Right renal pelvis (tissue), 4 donors: ENCODE results near the gene SSNA1. TPM values are rescaled to one million over a fixed set of nuclear protein-coding genes. Genes with fewer than 3 reads are reported as not detected.

Experiments used
- DNase-seq, 4 donors: peaks; one replicate each; pipeline ENCODE4 v3.0.0-alpha.2; 2013; ENCODE audit warnings: low read depth in 4 of 4, low spot score in 3 of 4, missing footprints in 1 of 4
- polyA plus RNA-seq, 4 donors: library from polyadenylated mRNA; unstranded; fragments of 120-200 nt; gene quantifications; one replicate each; pipeline ENCODE4 v1.2.1, GENCODE V29; 2013; ENCODE audit not compliant: insufficient read length in 4 of 4

SSNA1 gene
- polyA plus RNA-seq, 4 donors: 42.7 to 70.4 (median 47.7) TPM

DNA sequence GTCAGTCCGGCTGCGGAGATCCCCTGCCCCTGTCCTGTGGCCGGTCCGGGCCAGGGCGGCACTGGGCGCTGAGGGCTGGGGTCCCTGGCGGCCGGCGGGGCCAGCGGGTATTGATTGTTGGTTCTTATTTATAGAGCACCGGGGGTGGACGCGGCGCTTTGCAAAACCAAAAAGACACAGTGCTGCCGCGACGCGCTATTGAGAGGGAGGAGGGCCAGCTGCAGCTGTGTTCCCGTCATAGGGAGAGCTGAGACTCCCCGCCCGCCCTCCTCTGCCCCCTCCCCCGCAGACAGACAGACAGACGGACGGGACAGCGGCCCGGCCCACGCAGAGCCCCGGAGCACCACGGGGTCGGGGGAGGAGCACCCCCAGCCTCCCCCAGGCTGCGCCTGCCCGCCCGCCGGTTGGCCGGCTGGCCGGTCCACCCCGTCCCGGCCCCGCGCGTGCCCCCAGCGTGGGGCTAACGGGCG is 21.2 kb upstream of the SSNA1 start:
- DNase-seq: no peak

GRCh38 chr9:137167747-137168572 is 20.5 kb upstream of the SSNA1 start:
- DNase-seq: no peak

DNA sequence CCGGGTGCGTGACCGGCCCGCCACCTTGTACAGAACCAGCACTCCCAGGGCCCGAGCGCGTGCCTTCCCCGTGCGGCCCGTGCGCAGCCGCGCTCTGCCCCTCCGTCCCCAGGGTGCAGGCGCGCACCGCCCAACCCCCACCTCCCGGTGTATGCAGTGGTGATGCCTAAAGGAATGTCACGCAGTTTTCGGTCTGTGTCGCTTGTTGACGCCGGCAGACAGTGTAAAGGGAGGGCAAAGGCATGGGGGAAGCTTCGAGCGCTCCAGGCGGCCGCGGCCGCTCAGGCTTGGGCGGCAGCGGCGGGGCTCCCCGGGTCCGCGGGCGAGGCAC is 19.9 kb upstream of the SSNA1 start:
- no peak for DNase-seq

DNA sequence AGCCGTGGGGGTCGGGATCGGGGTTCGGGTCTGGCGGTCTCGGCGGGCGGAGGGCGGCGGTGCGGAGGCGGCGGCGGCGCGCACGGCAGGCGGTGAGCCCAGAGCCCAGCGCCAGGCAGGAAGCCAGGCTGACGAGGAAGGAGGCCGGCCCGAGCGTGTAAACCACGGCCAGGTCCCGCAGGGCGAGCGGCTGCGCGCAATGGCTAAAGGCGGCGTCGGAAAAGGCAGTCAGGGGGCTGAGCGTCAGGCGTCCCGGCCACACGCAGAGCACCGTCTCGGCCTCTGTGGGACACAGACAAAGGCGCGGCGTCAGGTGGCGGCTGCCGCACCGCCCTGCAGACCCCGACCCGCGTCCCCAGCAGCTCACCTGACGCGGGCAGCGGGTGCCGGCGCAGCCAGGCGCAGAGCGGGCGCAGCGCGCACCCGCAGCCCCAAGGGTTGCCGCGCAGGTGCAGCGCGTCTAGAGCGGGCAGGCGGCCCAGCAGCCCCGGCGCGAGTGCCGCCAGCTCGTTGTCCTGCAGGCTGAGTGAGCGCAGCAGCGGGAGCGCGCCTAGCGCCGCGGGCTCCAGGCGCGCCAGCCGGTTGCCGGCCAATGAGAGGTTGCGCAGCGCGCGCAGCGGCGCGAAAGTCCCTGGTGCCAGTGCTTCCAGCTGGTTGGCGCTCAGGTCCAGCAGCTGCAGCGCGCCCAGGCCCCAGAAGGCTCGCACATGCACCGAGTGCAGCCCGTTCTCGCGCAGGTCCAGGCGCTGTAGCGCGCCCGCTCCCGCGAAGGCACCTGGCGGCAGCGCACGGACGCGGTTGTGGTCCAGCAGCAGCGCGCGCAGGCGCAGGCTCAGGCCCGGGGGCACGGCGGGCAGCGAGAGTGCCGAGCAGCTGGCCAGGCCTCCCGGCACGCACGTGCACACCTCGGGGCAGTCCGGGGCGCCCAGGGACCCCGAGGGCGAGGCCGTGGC is 19.3 kb upstream of the SSNA1 start:
- peak in 2 of 4 donors; percentile 16 to 49 for DNase-seq

DNA sequence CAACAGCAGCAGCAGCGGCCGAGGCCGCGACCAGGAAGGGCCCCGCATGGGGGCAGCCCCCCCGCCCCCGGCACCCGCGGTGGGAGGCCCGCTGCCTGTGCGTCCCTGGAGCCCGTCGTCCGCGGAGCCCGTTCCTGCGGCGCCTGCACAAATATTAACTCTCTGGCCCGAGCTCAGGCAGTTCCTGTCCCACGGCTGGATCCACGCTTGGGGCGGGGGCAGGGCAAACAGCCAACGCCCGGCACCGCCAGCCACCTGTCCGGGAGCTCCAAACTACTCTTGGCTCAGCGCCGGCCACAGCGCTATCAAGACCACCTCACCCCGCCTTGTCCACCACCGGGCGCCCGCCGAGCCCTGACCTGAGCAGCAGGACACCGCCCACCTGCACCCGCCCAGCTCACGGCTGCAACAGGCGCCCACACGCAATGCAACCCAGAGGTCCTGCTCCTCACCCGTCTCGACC is 18.5 kb upstream of the SSNA1 start, which contains the start of gene LRRC26:
LRRC26 (minus strand) TSS at position 156 of the 463 bp plus-strand sequence; CDS start at position 48, 108 bp downstream.
- no peak for DNase-seq

DNA sequence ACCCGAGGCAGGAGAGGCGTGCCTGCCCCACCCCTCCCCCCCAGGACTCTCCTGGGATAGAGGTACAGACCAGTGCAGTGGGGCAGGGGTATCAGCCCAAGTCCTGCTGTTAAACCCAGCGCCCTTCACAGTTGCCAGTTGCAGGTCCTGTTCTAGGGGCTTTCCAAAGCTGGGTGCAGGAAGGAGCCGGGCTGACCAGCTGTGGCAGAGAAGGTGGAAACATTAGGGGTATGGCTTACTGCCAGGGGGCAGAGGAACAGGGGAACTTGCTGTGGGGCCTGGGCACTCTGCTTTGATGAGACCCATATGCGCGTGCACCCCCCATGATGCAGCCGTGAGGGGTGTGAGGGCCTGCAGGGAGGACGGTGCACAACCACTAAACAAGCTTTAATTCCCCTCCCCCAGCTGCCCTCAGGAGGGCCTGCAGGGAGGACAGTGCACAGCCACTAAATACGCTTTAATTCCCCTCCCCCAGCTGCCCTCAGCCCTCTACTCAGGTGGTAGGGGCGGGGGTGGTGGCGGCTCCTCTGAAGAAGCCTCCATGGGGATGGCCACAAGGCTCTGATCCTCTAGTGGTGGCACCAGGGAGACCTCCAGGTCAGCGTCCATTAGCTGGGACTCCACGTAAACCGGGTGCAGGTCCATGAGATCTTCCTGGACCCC is 17.9 kb upstream of the SSNA1 start:
- DNase-seq: no peak

DNA sequence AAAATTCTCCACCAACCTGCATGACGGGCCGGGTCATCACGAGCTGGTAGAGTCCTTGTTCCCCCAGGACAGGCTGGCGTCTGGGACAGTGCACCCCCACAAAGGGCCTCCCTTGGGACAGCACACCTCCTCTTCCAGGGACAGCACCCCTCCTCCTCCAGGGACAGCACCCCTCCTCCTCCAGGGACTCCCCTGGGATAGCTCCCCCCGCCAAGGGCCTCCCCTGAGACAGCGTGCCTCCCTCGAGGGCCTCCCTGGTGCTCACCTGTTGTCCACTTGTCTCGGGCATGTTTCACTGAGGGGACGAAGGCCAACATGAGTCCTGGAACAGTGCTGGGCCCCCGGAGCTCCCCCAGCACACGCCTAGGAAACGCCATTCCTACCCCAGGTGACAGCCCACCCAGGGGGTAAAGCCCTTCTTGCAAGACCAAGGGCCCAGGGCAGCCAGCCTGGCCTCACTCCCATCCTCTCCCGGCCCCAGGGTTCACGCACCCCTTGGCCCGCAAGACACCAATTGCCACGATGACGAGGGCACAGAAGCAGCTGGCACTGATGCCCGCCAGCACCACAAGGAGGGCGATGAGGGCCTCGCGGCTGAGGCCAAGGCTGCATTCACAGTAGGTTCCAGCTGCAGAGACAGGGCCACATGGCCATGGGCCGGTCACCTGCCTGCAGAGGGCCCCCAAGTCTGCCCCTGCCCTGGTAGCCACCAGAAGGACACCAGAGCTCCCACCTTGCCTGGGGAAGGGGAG is 17.2 kb upstream of the SSNA1 start:
- DNase-seq: no peak

DNA sequence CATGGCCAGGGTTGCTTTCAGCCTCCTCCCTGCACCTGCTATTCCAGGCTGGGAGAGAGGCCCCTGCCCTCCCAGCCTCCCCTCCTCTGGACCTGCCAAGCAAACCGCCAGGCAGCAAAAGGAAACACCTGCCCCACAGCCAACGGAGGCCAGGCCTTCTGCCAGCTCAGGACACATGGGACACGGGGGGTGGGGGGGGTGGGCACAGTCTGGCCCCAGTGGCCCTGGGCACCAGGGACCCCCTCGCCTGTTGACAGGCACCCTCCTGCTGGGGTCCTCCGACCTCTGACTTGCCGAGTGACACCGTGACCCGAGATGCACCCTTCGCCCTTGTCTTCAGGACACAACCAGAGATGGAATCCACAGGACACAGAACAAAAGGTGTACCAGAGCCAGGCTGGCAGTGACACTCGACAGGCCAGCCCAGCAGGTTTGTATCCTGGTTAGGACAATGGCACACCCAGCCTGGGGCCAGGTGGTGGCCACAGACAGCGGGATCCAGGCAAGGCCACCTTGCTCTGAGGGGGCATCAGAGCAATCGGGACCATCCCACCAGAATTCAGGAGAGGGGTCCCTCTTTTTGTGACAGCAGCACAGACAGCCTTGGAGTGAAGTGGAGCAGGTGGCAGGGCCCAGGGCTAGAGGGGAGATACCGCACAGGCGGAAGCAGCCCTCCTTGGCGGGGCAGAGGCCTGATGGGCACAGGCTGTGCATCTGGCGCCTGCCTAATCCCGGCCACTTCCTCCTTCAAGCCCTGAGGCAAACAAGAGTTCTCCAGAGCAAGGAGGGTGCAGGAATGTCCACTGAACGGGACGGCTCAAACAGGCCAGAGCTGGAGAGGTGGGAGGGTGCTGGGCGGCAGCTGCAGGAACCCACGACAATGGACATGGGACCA is 15.3 kb upstream of the SSNA1 start:
- no peak for DNase-seq

- DNase-seq: no peak
Observed at GRCh38 chr9:137173796-137174664, 14.4 kb upstream of the SSNA1 start.

- DNase-seq: no peak
Observed at GRCh38 chr9:137174722-137175293, 13.7 kb upstream of the SSNA1 start.

DNA sequence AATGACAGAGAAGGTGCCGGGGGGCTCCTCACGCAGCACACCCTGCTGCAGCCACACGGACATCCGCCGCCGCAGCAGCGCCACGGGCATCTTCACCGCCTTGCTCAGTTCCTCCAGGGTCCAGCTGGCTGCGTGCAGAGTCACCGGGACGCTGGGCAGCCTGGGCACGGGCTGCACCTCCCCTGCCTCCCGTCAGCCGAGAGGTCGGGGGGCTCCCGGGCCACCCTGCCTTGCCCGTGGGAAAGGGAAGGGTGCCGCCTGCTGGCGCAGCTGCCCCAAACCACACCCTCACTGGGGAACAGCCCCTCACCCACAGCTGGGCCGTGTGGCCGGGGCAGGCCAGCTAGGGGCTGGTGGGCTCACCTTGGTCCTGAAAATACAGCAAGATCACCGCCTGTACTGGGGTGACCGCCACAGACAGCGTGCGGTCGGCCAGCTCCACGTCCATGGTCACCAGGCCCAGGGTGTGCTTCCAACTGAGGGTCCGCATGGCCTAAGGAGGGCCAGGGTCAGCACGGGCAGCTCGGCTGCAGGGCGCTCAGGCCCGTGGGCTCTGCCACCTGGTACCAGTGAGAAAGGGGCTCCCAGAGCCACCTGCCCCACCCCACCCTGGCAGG is 13.0 kb upstream of the SSNA1 start:
- DNase-seq: no peak

- no peak for DNase-seq
Observed at GRCh38 chr9:137176302-137177182, 11.9 kb upstream of the SSNA1 start.

GRCh38 chr9:137178201-137178938 is 10.1 kb upstream of the SSNA1 start:
- DNase-seq: no peak

DNA sequence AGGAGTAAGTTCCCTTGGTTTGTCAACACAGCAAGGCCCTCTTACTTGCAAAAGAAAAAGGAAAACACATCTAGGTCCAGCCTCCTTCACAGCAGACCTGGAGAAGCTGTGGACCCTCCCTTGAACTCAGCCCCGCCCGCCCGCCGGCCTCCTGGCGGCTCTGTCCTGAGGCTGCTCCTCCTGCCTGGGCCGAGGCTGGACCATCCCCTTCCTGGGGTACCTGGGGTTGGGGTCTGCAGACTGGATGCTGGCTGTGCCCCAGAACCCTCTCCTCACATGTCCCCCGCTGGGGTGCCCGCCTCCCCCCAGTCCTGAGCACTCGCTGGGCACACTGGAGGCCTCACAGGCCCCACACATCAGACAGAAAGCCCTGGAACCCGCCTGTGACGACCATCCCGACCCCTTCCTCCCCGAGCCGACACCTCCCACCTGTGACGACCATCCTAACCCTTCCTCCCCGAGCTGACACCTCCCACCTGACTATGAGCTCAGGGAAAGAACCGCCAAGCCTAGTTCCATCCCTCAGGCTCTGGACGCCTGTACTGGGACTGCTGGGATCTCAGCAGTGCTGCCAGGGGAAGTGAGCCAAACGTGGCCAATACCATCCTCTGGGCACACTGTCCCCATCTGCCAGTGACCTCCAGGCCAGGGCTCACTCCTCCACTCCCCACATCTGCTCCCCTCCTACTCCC is 9.4 kb upstream of the SSNA1 start:
- no peak for DNase-seq

DNA sequence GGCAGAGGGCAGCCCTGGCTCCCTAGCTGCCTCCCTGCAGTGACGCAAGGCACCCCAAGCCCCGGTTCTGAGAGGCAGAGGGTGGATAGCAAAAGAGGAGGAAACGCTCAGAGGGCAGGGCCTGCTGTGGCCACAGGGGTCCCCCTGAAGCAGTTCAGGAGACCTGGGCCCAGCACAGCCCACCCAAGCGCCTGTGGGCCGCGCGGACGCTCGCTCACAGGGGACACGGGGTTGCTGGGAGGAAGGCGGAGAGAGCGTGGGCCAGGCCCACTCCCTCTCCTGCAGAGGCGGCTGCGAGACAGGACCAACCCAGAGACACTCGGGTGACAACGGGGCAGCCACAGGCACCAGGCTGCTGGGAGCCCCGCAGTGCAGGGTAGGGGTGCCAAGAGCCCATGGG is 8.7 kb upstream of the SSNA1 start:
- DNase-seq: no peak
